Measurements from ENCODE around the gene TLL2. TPM values are rescaled to one million over a fixed set of nuclear protein-coding genes. Genes with fewer than 3 reads are reported as not detected.
A peak's percentile ranks its signal among the peaks of the same experiment; 100 is the strongest.

TLL2 gene
- total RNA-seq, 4 donors from 2014 or later: 0.30 to 0.60 TPM; not detected in 2

DNA sequence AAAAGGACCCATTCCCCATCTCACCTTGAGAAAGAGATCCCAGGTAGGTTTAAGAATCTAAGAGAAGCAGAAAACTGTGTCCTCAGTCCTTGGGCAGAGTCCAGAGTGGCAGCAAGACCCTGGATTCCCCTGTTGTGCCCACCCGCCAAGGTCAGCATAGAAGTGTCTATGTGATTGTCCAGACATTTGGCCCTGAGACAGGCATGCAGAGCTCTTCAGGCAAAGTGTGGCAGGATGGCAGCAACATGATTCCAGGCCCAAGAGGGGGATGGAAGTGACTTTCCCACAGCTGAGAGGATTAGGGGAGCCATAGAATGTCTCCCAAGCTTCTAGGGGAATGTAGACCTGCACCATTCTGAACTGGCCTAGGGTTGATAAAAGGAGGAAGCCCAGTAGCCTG is 115.8 kb downstream of the TLL2 start:
- TF ChIP-seq POLR2A (IDR thresholded peaks at IDR 0.05) (no peak), EP300 (IDR thresholded peaks at IDR 0.05) (no peak)
- Histone ChIP-seq H3K9me3 (no peaks in the 10 kb centered on the region), H3K4me3 (no peak overlapping the region), H3K36me3 (no peaks in the 10 kb centered on the region), H3K27ac (no peak overlapping the region), H3K27me3 (peaks cover 68% of the 10 kb centered on the region), H3K4me1 (peaks cover 3% of the 10 kb centered on the region)
- 92% methylated on average over 1 of the region's 1 CpG for WGBS
- DNase-seq (ENCODE audit: low spot score in 2 of 2): no peak

DNA sequence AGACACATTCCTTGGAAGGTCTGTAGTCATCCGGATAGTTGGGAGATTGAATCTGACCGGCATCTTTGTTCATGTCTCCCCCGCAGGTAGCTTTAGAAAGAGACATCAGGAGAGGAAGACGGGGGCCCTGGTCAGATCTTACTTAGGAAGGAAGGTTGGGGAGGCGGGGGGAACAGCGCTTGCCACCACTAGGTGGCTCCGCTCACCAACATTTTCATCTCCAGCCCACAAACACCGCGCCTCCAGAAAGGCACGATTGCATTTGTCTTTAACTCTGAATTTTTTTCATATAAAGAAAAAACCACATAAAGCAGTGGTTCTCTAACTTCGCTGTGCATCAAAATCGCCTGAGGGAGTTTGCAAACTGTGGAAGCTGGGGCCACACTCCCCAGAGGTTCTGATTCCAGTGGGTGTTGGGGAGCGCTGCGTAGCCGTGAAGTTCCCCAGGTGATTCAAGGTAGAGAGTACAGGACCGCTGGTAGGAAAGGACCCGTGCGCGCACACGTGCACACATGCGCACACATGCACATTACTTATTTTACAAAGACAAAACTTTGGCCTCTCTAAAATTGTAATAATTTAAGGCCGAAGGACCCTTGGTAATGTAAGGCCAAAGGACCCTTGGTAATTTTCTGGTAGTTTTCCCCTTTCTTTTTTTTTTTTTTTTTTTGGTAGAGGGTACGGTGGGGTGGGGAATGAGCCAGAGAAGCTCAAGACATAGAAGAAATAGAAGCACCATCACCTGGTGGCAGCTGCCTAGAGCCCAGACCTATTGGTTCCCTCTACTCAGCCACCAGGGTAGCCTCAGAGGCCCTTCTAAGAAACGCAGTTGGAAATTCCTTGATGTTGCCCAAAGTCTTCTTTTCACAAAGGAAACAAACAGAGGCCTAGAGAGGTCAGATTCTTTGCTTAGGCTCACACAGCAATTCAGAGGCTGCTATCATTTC is 117.5 kb downstream of the TLL2 start:
- Histone ChIP-seq H3K9me3 (no peaks in the 10 kb centered on the region), H3K36me3 (no peaks in the 10 kb centered on the region), H3K27me3 (peaks cover 67% of the 10 kb centered on the region), H3K27ac (no peak overlapping the region), H3K4me1 (peaks cover 3% of the 10 kb centered on the region), H3K4me3 (no peak overlapping the region)
- 19% methylated on average over 24 of the region's 24 CpGs for WGBS
- peak in 1 of 2 donors; percentile 86 for DNase-seq (ENCODE audit: low spot score in 2 of 2)
- no peak for TF ChIP-seq POLR2A (IDR thresholded peaks at IDR 0.05)
- TF ChIP-seq, protein P1, sequence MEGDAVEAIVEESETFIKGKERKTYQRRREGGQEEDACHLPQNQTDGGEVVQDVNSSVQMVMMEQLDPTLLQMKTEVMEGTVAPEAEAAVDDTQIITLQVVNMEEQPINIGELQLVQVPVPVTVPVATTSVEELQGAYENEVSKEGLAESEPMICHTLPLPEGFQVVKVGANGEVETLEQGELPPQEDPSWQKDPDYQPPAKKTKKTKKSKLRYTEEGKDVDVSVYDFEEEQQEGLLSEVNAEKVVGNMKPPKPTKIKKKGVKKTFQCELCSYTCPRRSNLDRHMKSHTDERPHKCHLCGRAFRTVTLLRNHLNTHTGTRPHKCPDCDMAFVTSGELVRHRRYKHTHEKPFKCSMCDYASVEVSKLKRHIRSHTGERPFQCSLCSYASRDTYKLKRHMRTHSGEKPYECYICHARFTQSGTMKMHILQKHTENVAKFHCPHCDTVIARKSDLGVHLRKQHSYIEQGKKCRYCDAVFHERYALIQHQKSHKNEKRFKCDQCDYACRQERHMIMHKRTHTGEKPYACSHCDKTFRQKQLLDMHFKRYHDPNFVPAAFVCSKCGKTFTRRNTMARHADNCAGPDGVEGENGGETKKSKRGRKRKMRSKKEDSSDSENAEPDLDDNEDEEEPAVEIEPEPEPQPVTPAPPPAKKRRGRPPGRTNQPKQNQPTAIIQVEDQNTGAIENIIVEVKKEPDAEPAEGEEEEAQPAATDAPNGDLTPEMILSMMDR (IDR thresholded peaks at IDR 0.05): peak; percentile 81 to 85

DNA sequence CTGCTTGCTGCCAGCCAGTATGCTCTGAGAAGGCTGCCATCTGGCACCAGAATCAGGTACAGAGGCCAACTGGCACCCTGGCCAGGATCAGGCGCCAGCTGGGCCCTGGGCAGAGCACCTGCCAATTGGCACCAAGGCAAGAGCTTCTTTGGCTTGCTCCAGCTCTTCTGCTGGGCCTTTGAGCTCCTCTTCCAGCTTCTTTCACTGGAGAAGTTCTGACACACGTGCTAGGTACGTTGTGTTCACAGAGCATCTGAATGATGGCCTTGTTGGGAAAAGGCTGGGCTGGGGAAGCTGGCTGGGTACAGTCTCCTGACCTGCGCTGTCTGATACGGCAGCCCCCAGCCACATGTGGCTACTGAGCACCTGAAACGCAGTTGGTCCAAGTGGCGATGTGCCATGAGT is 123.3 kb downstream of the TLL2 start:
- no peak for DNase-seq (ENCODE audit: low spot score in 2 of 2)
- WGBS: 40% methylated on average over 6 of the region's 7 CpGs
- H3K4me1 ChIP-seq: peaks cover 14% of the 10 kb centered on the region
- H3K4me3 ChIP-seq: no peak overlapping the region
- no peaks in the 10 kb centered on the region for H3K36me3 ChIP-seq
- H3K27me3 ChIP-seq: peaks cover 58% of the 10 kb centered on the region
- TF ChIP-seq POLR2AphosphoS5 (IDR thresholded peaks at IDR 0.05) (peak in 2 of 3 donors; percentile 22 to 67), POLR2A (IDR thresholded peaks at IDR 0.05) (no peak)
- TF ChIP-seq, protein P1 (IDR thresholded peaks at IDR 0.05): no peak
- H3K27ac ChIP-seq: no peak overlapping the region
- H3K9me3 ChIP-seq: no peaks in the 10 kb centered on the region

DNA sequence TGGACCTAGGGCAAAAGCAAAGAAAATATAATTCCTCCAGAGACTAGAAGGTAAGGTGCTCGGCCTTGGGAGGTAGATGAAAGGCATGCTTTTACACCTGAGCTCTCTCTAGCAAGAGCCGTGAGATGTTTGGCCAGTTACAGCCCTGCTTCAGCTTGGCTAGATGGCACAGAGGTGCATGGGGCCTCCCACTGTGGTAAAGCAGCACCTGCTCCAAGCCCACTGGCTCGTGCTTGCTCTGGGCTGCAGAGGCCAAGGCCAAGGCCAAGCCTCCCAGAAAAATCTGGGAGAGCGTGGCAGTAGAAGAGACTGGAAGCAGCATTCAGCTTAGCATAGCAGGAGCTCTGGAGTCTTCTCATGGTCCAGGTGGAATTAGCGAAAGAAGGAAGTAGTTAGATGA is 123.9 kb downstream of the TLL2 start:
- Histone ChIP-seq H3K36me3 (no peaks in the 10 kb centered on the region), H3K27ac (no peak overlapping the region), H3K27me3 (peaks cover 58% of the 10 kb centered on the region), H3K4me3 (no peak overlapping the region), H3K4me1 (peaks cover 14% of the 10 kb centered on the region), H3K9me3 (no peaks in the 10 kb centered on the region)
- DNase-seq (ENCODE audit: low spot score in 2 of 2): no peak
- TF ChIP-seq EP300 (IDR thresholded peaks at IDR 0.05) (no peak), POLR2A (IDR thresholded peaks at IDR 0.05) (no peak), POLR2AphosphoS5 (IDR thresholded peaks at IDR 0.05) (no peak)
- TF ChIP-seq, protein P1 (IDR thresholded peaks at IDR 0.05): no peak
- WGBS: 47% methylated on average over 5 of the region's 5 CpGs

DNA sequence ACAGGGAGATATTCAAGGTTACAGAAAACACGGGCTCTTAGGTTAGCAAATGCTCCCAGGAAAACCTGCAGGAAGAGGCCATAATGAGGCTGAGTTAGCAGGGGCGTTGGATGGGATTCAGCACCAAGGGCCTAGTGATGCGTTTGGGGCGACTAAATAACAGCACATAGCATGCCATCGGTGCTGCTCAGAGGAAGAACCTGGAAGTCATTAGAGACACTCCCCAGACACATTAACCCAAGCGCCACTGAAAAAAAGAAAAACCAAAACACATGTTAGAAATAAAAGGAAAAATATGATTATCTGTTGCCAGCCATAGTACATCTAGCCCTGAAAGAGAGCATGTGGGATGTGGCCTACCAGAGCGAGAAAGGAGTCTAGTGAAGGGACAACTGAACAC is 126.1 kb downstream of the TLL2 start:
- peaks cover 66% of the 10 kb centered on the region for H3K27me3 ChIP-seq
- H3K9me3 ChIP-seq: no peaks in the 10 kb centered on the region
- no peak overlapping the region for H3K27ac ChIP-seq
- H3K36me3 ChIP-seq: no peaks in the 10 kb centered on the region
- H3K4me3 ChIP-seq: no peak overlapping the region
- no peak for TF ChIP-seq POLR2AphosphoS5 (IDR thresholded peaks at IDR 0.05)
- no peak for TF ChIP-seq POLR2A (IDR thresholded peaks at IDR 0.05)
- TF ChIP-seq, protein P1 (IDR thresholded peaks at IDR 0.05): no peak
- TF ChIP-seq EP300 (IDR thresholded peaks at IDR 0.05): no peak
- DNase-seq (ENCODE audit: low spot score in 2 of 2): no peak
- WGBS: 56% methylated on average over 7 of the region's 7 CpGs
- H3K4me1 ChIP-seq: peaks cover 14% of the 10 kb centered on the region
